GM12874 (cell line): ENCODE results near the gene FRS3.

Experiments used
- TF ChIP-seq, protein P1 (sequence below): IDR thresholded peaks from 2 replicates; pipeline ENCODE4 v1.5.1; 2011; ENCODE audit warnings: low read depth, mild to moderate bottlenecking, control low read depth, low read length, moderate library complexity; ENCODE audit not compliant: insufficient read depth

Gene FRS3

GRCh38 chr6:41724586-41725501 lies 54.9 kb downstream of the FRS3 start:
- TF ChIP-seq, protein P1, sequence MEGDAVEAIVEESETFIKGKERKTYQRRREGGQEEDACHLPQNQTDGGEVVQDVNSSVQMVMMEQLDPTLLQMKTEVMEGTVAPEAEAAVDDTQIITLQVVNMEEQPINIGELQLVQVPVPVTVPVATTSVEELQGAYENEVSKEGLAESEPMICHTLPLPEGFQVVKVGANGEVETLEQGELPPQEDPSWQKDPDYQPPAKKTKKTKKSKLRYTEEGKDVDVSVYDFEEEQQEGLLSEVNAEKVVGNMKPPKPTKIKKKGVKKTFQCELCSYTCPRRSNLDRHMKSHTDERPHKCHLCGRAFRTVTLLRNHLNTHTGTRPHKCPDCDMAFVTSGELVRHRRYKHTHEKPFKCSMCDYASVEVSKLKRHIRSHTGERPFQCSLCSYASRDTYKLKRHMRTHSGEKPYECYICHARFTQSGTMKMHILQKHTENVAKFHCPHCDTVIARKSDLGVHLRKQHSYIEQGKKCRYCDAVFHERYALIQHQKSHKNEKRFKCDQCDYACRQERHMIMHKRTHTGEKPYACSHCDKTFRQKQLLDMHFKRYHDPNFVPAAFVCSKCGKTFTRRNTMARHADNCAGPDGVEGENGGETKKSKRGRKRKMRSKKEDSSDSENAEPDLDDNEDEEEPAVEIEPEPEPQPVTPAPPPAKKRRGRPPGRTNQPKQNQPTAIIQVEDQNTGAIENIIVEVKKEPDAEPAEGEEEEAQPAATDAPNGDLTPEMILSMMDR: peak; percentile 19; the same call in 1 of the 2 replicates

DNA sequence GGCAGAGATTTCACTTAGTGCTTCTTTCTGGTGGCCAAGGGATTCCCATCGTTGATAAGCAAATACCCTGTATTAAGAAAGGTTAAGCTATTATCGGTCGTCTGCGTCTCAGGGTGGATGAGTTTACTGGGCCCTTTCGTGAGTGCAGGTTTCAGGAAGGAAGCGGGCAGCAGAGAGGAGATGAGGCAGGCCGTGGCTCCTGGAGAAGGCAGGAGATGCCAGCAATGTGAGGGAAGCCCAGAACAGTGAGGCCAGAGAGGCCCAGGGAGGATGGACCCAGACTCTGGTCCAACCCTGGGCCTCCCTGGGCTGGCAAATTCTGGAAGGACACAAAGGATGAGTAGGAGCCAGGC lies 55.5 kb downstream of the FRS3 start:
- TF ChIP-seq, protein P1: no peak

- TF ChIP-seq, protein P1: no peak
Measured at GRCh38 chr6:41723530-41724227, 56.0 kb downstream of the FRS3 start.

DNA sequence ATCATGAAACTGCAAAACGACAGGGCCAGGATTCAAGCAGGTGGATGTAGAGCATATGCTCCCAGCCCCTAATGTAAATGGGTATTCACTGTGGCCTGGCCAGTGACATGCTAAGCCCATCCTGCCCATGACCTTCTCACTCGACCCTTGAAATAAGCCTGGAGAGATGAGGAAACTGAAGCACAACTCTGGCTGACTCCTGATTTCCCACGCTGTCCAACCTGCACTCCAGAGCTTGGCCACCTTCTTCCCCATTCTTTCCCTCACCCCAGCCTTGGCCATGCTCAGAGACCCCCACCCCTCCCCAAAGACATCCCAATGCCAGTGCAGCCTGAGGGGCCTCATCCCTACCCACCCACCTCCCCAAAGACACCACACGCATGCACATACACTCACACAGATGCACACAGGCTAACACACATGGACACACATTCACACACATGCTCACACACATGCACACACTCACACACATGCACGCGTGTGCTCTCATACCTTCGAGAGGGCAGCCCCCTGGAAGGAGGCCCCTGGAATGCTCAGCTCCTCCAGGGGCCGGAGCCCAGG lies 56.7 kb downstream of the FRS3 start:
- TF ChIP-seq, protein P1: no peak

DNA sequence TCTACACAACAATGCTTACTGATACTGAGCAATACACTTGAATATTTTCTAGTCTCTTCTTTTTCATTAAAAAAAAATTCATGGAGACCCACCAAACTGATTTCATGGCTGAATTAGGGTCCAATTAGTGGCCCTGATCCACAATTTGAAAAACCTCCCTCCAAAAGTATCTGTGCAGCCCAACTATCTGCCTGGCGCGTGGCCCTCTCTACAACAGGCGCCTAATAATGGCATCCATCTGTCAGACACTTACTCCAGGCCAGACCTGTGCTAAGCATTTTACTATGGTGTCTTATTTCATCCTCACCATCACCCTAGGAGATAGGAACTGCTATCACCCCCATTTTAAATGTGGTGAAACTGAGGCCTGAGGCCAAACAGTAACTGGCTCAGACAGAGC lies 58.3 kb downstream of the FRS3 start:
- TF ChIP-seq, protein P1: no peak

DNA sequence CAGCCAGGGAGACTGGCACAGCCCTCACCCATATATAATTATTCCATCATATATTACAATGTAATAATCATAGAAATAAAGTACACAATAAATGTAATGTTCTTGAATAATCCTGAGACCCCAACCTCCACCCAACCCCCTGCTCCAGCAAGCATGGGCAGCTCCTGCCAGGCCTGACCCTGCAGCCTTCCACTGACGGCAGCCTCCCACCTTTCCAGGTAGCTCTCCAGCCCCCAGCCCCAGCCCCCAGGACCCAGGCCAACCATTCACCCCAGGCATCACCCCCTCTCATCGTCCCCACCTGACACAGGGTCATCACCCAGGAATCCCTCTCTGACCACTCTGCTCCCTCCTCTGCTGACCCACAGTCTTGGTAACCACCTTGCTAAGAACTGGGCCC lies 58.9 kb downstream of the FRS3 start:
- TF ChIP-seq, protein P1: no peak

GRCh38 chr6:41720262-41720620 lies 59.5 kb downstream of the FRS3 start:
- TF ChIP-seq, protein P1: no peak
